ENCODE data around the gene EFCAB10.

DNA sequence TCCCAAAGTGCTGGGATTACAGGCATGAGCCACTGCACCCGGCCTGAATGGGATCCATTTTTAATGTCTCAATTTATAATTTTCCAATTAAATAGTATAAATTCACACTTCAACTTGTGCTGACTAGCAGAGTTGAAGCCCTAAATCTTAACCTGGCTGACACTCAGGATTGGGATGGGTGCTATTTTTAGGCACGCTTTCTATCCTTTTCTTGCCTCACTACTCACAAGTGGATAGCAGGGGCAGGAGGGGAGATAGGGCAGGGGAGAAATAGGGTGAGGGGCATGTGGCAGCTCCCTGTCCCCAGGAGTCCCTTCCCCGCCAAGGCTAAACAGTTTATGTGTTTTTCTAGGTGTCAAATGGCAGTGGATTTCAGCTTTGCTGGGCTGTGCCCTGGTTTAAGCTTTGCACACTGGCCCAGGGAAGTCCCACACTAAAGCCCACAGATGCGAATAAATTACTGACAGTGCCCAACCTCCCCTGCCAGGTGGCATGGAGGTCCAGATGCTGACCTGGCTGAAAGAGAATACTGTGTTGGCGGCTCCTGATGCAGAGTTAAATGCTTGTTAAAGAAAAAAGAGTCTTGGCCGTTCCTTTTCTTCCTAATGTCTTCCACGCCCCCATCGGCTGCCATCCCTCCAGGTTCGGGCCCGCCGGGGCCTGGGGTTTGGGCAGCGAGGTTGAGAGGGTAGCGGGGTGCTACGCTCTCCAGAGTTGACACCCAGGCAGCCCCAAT lies 36.2 kb upstream of the EFCAB10 start:
- TF ChIP-seq, protein P1, sequence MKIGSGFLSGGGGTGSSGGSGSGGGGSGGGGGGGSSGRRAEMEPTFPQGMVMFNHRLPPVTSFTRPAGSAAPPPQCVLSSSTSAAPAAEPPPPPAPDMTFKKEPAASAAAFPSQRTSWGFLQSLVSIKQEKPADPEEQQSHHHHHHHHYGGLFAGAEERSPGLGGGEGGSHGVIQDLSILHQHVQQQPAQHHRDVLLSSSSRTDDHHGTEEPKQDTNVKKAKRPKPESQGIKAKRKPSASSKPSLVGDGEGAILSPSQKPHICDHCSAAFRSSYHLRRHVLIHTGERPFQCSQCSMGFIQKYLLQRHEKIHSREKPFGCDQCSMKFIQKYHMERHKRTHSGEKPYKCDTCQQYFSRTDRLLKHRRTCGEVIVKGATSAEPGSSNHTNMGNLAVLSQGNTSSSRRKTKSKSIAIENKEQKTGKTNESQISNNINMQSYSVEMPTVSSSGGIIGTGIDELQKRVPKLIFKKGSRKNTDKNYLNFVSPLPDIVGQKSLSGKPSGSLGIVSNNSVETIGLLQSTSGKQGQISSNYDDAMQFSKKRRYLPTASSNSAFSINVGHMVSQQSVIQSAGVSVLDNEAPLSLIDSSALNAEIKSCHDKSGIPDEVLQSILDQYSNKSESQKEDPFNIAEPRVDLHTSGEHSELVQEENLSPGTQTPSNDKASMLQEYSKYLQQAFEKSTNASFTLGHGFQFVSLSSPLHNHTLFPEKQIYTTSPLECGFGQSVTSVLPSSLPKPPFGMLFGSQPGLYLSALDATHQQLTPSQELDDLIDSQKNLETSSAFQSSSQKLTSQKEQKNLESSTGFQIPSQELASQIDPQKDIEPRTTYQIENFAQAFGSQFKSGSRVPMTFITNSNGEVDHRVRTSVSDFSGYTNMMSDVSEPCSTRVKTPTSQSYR (CRISPR knock-in tag; IDR thresholded peaks at IDR 0.05) = no peak
- TF ChIP-seq, protein P2, sequence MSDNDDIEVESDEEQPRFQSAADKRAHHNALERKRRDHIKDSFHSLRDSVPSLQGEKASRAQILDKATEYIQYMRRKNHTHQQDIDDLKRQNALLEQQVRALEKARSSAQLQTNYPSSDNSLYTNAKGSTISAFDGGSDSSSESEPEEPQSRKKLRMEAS (CRISPR knock-in tag; IDR thresholded peaks at IDR 0.05) = no peak
- TF ChIP-seq SP1 (CRISPR knock-in tag; conservative IDR thresholded peaks at IDR 0.05) (no peak), CREM (CRISPR knock-in tag; IDR thresholded peaks at IDR 0.05) (no peak), NFYB (CRISPR knock-in tag; conservative IDR thresholded peaks at IDR 0.05; ENCODE audit: low read depth) (no peak), IRF2 (CRISPR knock-in tag; IDR thresholded peaks at IDR 0.05; ENCODE audit: borderline replicate concordance, low read depth) (no peak), RELA (CRISPR knock-in tag; IDR thresholded peaks at IDR 0.05; ENCODE audit: borderline replicate concordance) (no peak), ELF4 (CRISPR knock-in tag; IDR thresholded peaks at IDR 0.05; ENCODE audit: low read depth) (no peak), ZNF416 (CRISPR knock-in tag; IDR thresholded peaks at IDR 0.05) (no peak), JUN (CRISPR knock-in tag; IDR thresholded peaks at IDR 0.05) (no peak)
- TF ChIP-seq, protein P3, sequence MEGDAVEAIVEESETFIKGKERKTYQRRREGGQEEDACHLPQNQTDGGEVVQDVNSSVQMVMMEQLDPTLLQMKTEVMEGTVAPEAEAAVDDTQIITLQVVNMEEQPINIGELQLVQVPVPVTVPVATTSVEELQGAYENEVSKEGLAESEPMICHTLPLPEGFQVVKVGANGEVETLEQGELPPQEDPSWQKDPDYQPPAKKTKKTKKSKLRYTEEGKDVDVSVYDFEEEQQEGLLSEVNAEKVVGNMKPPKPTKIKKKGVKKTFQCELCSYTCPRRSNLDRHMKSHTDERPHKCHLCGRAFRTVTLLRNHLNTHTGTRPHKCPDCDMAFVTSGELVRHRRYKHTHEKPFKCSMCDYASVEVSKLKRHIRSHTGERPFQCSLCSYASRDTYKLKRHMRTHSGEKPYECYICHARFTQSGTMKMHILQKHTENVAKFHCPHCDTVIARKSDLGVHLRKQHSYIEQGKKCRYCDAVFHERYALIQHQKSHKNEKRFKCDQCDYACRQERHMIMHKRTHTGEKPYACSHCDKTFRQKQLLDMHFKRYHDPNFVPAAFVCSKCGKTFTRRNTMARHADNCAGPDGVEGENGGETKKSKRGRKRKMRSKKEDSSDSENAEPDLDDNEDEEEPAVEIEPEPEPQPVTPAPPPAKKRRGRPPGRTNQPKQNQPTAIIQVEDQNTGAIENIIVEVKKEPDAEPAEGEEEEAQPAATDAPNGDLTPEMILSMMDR (IDR thresholded peaks at IDR 0.05) = no peak

All from WTC11 (cell line).